ENCODE measurements around the gene LYZL6.

- TF ChIP-seq CTCF (IDR thresholded peaks at IDR 0.05) (no peak), POLR2AphosphoS5 (IDR thresholded peaks at IDR 0.05) (no peak)
Measured at GRCh38 chr17:35891269-35891668, 52.2 kb downstream of the LYZL6 start.

Measured in sigmoid colon (tissue), 4 donors.